ENCODE results near the gene TERF2IP.
A peak's percentile ranks its signal among the peaks of the same experiment; 100 is the strongest.

TERF2IP gene

DNA sequence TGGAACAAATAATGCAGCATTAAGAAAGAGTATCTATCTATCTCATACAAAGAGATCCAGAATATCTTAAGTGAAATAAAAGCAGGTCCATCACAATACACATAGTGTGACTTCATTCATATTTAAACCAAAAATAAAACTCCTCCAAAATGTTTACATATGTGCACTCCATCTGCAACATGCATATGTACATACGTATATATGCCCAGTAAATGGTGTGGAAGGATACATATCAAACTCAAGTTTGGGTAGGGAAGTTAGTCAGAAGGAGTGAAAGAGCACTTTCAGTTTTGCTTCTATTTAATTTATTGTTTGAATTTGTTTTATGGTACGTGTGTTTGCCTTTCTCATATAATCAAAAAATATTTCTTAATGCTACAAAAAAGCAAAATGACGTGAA lies 12.5 kb upstream of the TERF2IP start:
- DNase-seq (ENCODE audit: low spot score), result no peak

DNA sequence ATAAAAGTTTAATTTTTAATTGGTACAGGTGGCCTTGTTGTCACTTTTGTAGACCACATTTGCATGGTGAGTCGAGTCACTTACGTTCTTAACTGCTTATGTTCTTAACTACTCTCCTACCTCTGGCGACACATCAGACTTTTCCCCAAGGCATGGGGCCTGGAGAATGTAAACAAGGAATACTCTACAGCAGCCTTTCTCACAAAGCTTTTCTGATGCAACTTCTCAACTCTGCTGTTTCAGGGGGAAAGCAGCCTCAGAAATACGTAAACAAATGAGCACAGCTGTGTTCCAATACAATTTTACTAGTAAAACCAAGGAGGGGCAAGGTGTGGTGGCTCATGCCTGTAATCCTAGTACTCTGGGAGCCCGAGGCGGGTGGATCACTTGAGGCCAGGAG lies 7.0 kb upstream of the TERF2IP start:
- no peak for DNase-seq (ENCODE audit: low spot score)

- no peak for DNase-seq (ENCODE audit: low spot score)
Observed at GRCh38 chr16:75644240-75645012, 3.1 kb upstream of the TERF2IP start.

DNA sequence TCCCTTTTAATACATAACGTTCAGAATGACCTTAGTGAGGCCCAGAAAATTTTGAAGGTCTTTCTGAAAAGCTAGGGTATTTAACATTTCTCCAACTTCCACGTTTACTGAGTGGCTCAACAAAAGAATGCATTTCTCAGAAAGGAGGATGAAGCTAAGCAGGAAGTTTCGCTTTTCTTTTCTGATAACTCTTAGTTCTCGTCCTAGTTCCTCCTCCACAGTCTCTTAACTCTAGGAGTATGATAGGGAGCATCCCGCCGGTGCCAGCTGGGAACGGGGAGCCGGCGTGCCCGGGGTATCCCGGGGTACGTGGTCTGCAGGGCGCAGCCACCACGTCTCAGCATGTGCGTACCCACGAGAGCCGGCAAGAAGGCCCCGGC lies 471 bp upstream of the TERF2IP start:
- DNase-seq (ENCODE audit: low spot score), result no peak

- peak; percentile 72 for DNase-seq (ENCODE audit: low spot score)
Observed at GRCh38 chr16:75648265-75649076, 898 bp downstream of the TERF2IP start.

DNA sequence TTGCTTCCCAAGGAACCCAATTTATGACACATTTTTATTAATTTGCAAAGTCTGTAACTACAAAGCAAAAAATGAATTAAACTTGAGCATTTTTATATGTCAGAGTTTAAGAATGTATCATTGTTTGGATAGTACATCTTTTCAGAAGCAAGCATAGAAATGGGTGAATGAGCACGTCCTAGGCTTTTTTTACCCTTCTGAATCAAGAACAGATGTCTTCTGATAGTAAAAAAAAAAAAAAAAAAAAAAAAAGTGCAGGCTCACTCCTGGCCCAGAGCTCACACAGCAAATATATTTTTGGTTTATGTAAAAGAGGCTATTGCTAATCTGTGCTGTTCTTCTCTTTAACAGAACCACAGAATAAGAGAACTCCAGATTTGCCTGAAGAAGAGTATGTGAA lies 6.3 kb downstream of the TERF2IP start:
- DNase-seq (ENCODE audit: low spot score), result no peak

DNA sequence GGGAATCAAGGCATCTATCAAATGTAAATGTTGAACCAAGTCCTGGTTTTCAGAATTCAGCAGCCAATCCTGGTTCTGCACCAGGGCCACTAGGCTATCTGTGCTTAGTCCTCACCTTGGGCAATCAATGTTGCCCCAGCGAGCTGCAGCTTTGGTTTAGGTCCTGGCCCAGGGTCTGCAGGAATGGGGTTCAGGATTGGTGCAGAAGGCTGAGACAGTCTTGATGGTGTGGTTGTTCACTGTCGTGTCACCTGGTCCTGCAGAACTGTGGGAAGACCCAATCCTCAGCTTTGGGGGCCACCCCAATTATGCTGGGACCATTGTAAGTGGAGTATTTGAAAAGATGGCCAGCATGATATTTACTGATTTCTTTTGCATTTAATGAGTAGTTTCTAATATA lies 10.6 kb downstream of the TERF2IP start:
- no peak for DNase-seq (ENCODE audit: low spot score)

DNA sequence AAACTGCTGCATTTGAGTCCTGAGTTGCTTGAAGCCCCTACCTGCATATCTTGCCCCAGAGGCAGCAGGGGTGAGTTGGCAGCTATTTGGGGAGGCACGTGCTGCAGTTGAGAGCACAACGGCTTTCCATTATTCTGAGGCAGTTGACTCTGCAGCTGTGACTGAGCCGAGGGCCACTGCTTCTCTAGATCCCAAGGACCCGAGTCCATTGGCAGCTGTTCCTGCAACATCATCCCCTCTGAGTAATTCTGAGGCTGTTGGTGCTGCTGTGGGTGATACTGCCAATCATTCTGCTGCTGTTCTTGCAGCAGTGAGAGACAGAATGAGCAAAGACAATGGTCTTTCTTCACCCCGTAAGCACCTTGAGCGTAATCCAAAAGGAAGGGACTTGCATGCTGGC lies 12.7 kb downstream of the TERF2IP start:
- DNase-seq (ENCODE audit: low spot score), result no peak

- no peak for DNase-seq (ENCODE audit: low spot score)
Observed at GRCh38 chr16:75660726-75661302, 13.2 kb downstream of the TERF2IP start.

GRCh38 chr16:75667503-75667902 lies 19.9 kb downstream of the TERF2IP start:
- no peak for DNase-seq (ENCODE audit: low spot score)

- DNase-seq (ENCODE audit: low spot score), result no peak
Observed at GRCh38 chr16:75676909-75677308, 29.3 kb downstream of the TERF2IP start, which contains the start of gene CPHXL2. Gene CPHXL2, minus strand, starts transcription at chr16:75677009. Its CDS starts 10 bp downstream, at chr16:75676999.

DNA sequence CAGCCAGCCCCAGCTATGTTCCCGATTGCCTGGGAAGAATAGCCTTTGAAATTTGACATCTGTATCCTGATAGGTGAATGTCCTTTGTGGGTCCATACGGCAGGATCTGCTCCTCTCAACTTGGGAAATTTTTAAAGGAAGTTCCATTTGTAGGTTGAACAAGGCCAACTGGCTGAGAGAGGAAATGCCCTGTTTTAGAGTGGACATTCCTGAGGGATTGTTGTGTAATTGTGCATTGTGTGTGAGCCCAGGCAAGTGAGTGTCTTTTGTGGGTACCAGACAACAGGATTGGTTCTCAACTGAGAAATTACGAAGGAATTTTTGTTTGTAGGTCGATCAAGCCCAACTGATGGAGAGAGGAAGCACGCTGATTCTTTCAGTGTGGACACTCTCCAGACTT lies 31.8 kb downstream of the TERF2IP start:
- no peak for DNase-seq (ENCODE audit: low spot score)

- DNase-seq (ENCODE audit: low spot score), result peak; percentile 13
Observed at GRCh38 chr16:75682308-75682707, 34.7 kb downstream of the TERF2IP start.

DNA sequence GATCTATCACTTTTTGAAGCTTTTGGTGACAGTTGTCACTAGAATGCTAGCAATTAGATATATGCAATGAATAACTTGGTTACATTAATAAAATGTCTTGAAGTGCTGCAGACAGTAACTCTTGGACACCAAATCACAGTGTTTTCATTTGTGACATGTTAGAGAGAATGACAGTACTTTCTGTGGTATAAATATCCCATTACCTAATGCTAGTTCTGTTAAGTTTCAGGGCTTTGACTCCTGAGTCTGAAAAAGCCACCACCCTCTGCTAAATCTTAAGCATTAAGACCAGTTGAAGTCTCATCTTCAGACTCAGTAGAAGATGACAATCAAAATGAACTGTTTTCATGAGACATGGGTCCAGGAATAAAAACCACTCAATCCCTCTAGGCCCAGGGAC lies 39.8 kb downstream of the TERF2IP start:
- no peak for DNase-seq (ENCODE audit: low spot score)

DNA sequence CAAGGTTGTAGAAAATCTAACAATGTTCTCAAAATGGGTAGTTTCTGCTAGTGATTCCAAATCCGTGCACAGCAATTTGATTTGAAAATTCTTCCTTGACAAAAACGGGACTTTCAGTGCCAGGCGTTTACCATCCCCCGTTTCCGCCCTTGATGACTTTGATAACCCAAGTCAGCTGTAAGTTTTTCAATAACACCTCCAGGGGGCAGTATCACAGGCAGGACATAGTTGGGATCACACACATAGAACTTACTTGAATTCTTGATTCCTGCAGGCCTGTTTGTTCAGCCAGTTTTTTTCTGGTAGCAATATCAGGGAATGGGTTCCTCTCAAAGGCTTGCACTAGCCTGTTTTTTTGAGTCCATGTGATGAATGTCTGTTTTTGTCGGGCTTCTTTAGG lies 48.1 kb downstream of the TERF2IP start:
- DNase-seq (ENCODE audit: low spot score), result peak; percentile 14

GRCh38 chr16:75697571-75697970 lies 50.0 kb downstream of the TERF2IP start:
- no peak for DNase-seq (ENCODE audit: low spot score)

DNA sequence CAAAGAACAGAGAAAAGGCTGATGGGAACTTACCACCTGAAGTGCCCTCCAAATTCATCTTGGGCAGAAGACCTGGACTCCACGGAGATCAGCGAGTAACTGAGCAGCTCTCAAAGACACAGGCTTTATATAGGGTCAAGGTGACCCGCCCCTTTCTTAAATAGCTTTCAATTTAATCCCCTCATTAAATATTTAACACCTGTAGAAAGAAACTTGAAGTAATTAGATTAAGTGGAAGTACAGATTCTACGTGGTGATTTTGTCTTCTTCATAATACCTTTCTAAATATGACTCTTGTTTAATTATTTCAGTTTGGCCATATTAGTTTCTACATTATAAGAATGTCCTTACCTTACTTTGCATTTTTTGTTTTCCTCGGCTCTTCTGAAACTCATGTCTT lies 53.8 kb downstream of the TERF2IP start, which contains the start of gene DUXB:
DUXB (minus strand) TSS at position 101 of the 400 bp plus-strand sequence; CDS start at position 58, 43 bp downstream.
- no peak for DNase-seq (ENCODE audit: low spot score)

- peak; percentile 78 for DNase-seq (ENCODE audit: low spot score)
Observed at GRCh38 chr16:75702242-75702641, 54.7 kb downstream of the TERF2IP start.

DNA sequence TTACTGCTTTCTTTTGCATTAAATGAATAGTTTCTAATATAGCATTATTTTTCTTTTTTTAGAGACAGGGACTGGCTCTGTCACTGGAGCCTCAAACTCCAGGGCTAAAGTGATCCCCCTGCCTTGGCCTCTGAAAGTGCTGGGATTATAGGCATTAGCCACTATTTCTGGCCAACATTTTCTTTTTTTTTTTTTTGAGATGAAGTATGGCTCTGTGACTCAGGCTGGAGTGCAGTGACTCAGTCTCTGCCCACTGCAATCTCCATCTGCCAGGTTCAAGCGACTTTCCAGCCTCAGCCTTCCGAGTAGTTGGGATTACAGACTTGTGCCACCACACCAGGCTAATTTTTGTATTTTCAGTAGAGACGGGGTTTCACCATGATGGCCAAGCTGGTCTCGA lies 55.7 kb downstream of the TERF2IP start:
- no peak for DNase-seq (ENCODE audit: low spot score)

Measured in SW480 (cell line).